D341Med (cell line): Measurements from ENCODE around the gene USP5.
"Not testable (repeated sequence)": the region's sequence is repeated elsewhere in the genome, so short reads cannot be mapped to it uniquely, and the experiment has no call there.

Source experiments
- DNase-seq: peaks from one replicate; pipeline ENCODE4 v3.0.0; 2012; ENCODE audit warnings: low spot score

Gene USP5

GRCh38 chr12:6865307-6865706 is 13.4 kb downstream of the USP5 start:
- not testable (repeated sequence) for DNase-seq

GRCh38 chr12:6866163-6866919 is 14.4 kb downstream of the USP5 start:
- DNase-seq: no peak

- no peak for DNase-seq
These were observed 15.0 kb downstream of the USP5 start for GRCh38 chr12:6866920-6867412.

GRCh38 chr12:6867413-6868210 is 15.7 kb downstream of the USP5 start, which contains the start of gene TPI1:
TSS of gene TPI1 (plus strand) at chr12:6867531. CDS start at chr12:6867567, 36 bp downstream.
- peak; percentile 98 for DNase-seq

GRCh38 chr12:6868211-6869048 is 16.5 kb downstream of the USP5 start:
- no peak for DNase-seq

- DNase-seq: peak; percentile 69
These were observed 17.4 kb downstream of the USP5 start for GRCh38 chr12:6869049-6870021.

- DNase-seq: not testable (repeated sequence)
These were observed 18.4 kb downstream of the USP5 start for GRCh38 chr12:6870304-6870703.

GRCh38 chr12:6871052-6871957 is 19.4 kb downstream of the USP5 start:
- no peak for DNase-seq

GRCh38 chr12:6872073-6873048 is 20.4 kb downstream of the USP5 start:
- DNase-seq: peak; percentile 89

- peak; percentile 97 for DNase-seq
These were observed 21.4 kb downstream of the USP5 start, which contains the start of gene SPSB2 for GRCh38 chr12:6873094-6874014. TSS of gene SPSB2 (minus strand) at chr12:6873303. CDS start at chr12:6872901, 402 bp downstream.

- DNase-seq: not testable (repeated sequence)
These were observed 22.0 kb downstream of the USP5 start for GRCh38 chr12:6874015-6874368.

GRCh38 chr12:6879824-6880223 is 27.9 kb downstream of the USP5 start:
- not testable (repeated sequence) for DNase-seq

- DNase-seq: no peak
These were observed 31.3 kb downstream of the USP5 start for GRCh38 chr12:6883252-6883651.

GRCh38 chr12:6883683-6884082 is 31.7 kb downstream of the USP5 start:
- no peak for DNase-seq

GRCh38 chr12:6884539-6884938 is 32.6 kb downstream of the USP5 start:
- no peak for DNase-seq

- DNase-seq: not testable (repeated sequence)
These were observed 34.5 kb downstream of the USP5 start for GRCh38 chr12:6886206-6886999.

GRCh38 chr12:6887460-6887859 is 35.5 kb downstream of the USP5 start:
- DNase-seq: no peak
